Testis (tissue), 2 donors: ENCODE measurements around the gene PANX2.

Source experiments
- CTCF ChIP-seq, 3 experiments: fragments of 450-650 bp in 2 of 3; fragments of 200-600 bp in 1 of 3; sonication (generic) in 1 of 3; IDR thresholded peaks; one replicate each; pipeline ENCODE4 v1.5.1; 2016 to 2019; ENCODE audit warnings: antibody characterized with exemption in 3 of 3, mild to moderate bottlenecking in 2 of 3, moderate library complexity in 1 of 3
- POLR2A ChIP-seq: fragments of 450-650 bp; IDR thresholded peaks from one replicate; pipeline ENCODE4 v1.6.1; 2017; ENCODE audit warnings: antibody characterized with exemption, mild to moderate bottlenecking, moderate library complexity

GRCh38 chr22:50217543-50218152, 47.1 kb downstream of the PANX2 start:
- TF ChIP-seq CTCF (IDR thresholded peaks at IDR 0.05), result no peak
- no peak for TF ChIP-seq POLR2A
